ENCODE results near the gene ZDHHC14.

ZDHHC14 gene

DNA sequence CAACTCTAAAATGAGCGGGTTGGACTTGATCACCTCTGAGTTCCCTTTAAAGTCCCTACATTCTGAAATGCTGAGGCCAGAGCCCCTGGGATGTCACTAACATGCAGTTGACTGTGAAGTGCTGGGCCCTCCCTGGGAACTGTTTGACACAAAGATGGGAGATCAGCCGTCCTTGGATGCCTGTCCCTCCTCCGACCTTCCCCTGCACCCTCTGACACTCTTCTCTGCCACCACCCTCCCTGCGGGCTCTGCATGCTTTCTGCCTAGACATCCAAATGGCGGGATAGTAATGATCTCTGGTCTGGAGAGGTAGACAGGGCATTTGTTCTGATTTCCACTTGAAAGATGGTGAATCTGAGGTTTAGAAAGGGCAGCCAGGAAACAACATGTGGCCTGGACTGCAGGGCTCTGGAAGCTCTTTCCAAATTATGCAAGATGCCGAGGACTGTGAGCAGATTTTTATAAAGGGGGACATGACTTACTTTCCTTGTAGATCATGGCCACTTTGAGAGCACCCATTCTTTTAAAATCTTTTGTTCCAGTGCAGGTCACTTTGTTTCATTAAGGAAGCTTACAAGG is 113.2 kb downstream of the ZDHHC14 start:
- no peak for DNase-seq

DNA sequence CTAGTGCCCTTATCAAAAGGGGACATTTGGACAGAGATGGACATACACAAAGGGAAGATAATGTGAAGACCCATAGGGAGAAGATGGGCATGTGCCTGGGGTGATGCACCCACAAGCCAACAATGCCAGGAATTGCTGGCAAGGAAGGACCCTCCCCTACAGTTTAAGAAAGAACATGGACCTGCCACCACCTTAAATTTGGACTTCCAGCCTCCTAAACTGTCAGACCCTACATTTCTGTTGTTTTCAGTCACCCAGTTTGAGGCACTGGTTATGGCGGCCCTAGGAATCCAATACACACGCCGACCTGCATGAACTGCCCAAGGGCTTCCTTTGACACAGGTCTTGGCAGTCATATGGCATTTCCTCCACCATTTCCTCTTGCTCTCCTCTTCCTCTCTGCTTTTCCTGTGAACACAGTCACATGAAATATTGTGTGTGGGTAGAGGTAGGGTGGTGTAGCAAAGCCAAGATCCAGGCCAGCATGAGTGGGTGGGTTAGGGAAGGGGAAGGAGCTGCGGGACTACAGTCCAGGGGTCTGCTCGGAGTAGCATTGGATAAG is 115.6 kb downstream of the ZDHHC14 start:
- no peak for DNase-seq

DNA sequence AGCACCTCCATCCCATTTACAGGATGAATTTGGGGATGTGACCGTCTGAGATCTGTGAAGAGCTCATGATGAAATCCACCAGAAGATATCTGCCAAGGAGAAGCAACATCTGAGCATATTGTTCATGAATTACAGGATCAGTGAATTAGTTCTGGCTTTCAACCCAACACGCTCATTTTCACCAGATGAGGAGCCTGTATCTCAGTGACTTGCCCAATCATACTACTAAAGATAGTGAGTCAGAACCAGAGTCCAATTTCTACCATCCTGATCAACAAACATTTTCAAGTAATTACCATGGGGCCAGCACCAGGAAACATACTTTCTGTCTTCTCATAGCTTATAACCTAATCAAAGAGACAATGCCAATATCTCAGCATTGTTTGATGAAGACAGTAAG is 116.6 kb downstream of the ZDHHC14 start:
- no peak for DNase-seq

DNA sequence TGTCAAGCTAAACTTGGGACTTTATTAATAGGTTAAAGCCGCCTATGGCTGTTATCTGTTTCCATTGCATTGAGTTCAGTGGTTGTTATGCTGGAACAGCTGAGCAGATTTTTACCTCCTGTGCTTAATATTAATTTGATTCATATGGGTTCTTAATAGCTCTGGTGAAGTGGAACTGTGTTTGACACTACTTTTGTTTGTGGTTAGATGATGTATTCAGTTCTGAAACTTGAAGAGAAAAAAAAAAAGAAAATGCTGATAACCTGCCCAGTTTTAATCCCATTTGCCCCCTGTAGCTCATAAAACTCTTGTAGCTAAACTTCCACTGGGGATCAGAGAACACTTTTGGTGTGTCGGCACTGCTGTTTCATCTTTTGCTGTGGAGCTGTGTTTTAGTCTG is 117.8 kb downstream of the ZDHHC14 start:
- DNase-seq: no peak

DNA sequence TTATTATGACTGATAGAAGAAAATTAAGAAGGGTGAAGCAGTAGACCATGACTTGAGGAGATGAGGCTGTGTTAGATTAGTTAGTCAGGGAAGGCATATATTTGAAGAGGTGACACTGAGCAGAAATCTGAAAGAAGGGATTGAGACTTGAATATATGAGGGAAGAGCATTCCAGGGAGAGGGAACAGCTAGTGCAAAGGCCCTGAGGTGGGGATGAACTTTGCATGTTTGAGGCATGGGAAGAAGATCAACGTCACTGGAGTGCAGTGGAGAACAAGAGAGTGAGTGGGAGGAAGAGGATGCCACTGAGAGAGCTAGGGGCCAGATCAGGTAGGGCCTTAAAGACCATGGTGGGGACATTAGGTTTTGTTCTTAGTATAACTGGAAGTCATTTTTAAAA is 119.0 kb downstream of the ZDHHC14 start:
- no peak for DNase-seq

DNA sequence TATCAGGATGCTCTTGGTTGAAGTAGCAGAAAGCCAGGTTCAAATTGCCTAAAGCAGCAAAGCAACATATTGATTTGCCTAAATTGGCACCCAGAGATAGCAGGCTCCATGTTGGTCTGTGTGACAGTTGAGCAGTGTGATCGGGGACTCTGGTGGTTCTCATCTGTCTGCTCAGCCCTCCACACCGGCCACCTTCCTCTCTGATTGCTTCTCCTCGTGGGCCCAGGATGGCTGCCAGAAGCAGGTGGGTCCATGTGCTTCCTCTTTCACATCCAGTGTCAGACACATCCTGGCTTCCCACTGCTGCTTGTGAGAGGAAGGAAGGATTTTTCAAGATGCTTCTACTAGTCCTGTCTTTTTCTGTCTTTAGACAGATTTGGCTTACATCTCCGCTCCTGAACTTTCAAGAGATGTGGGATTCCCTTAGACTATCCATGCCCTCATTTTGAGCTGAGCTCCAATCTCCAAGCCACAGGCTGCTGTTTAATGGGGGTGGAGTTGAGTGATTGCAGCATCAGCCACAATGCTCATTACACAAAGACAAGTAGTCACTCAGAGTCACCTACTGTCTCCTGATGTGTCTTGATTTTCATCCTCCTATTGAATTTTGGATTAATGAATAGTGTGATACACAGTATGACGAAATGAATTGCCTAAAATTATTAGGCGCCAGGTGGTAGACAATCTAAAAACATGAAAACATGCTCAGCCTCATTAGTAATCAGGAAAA is 122.2 kb downstream of the ZDHHC14 start:
- DNase-seq: no peak

DNA sequence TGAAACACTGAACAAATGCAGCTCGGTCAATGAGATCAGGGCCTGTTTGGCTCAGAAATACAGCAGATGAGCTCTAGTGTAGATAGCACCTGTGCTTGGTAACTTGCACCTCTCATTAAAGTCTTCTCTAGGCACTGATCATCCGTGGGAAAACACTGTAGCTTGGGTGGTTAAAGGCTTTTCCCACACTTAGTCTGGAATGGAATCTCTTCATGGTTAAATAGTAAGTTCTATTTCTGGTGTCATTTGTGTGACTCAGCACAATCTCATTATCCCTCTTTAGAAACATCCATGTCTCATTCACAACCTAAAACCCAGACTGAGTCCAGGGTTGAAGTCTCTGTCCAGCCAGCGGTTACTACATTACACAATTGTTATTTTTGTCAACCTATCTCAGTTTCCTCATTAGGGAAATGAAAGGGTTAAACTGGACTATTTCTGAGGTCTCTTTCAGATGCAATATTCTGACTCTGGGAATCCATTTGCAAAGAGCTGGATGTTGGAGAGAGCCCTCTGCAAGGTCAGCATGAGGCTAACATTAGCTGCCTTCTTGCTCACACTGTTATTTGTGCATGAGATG is 125.0 kb downstream of the ZDHHC14 start:
- DNase-seq: no peak

DNA sequence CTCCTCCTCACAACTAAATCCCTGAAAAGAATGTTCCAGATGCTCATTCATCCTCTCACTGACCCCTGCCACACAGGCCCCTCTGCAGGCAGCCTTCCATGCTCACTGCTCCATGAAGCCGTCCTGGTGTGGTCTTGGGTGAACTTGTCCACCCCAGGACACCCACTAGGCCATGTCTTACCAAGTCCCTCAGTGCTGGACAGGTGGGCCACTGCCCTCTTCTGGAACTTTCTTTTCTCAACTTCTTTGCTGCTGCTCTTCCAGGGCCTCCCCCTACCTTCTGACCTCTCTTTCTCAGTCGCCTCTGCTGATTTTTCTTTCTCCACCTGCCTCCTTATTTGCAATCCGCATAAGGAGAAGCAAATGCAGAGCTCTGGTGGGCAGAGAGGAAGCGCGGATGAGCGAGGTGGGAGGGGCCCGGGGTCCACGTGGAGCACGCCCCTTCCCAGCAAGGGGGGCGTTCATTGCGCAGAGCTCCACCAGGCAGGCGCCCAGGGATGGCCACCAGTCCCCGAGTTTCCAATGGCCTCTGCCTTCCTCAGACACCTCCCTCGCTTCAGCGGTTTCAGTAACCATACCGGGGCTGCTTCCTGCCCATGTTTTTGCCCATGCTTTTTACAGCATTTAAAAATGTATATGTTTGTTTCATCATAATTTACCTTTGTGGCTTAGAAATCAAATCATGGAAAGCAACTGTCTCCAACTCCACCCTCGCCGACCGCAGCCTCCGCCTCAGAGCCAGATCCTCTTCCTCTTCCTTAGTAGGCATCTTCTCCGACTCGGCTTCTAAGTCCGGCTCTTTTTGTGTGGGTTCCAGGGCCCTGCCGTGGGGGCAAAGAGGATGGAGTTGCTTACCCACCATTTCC is 129.6 kb downstream of the ZDHHC14 start:
- DNase-seq: no peak

DNA sequence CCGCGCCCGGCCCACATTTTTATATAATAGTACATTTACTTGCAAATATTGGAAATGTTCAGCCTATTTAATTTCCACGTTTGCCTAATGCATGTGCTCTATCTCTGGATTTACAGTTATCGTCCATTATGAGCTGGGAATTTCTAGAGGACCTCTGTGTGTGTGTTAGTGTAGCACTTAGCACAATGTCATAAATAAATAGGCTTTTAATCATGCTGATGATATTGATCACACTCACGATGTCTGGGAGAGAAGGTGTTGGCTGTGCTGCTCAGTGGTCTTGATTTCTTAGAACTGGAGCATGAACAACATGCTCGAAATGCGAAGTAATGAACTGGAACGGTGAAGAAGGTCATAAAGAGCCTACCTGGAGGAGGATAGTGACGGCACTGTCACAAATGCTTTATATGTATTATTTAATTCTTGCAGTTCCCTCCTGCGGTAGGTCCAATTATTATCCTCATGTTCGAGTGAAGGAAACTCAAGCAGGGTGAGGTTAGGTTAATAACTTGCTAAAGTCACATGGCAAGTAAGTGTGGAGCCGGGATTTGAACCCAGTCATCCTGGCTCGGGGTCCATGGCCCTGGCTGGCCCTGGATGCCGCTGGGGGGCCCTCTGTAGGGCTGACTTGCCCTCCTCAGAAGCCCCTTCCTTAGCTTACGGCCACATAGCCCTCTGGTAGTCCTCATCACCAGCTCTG is 130.8 kb downstream of the ZDHHC14 start:
- no peak for DNase-seq

DNA sequence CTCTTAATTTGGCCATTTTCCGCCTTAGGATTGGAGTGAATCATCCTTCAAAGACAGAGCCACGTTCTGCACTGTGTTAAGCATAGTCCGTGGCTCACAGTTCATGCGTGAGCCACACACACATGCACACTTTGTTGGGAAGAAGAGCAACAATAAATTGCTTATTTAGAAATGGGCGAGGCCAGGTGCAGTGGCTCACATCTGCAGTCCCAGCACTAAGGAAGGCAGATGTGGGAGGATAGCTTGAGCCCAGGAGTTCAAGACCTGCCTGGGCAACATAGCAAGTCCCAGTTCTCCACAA is 131.3 kb downstream of the ZDHHC14 start:
- no peak for DNase-seq

DNA sequence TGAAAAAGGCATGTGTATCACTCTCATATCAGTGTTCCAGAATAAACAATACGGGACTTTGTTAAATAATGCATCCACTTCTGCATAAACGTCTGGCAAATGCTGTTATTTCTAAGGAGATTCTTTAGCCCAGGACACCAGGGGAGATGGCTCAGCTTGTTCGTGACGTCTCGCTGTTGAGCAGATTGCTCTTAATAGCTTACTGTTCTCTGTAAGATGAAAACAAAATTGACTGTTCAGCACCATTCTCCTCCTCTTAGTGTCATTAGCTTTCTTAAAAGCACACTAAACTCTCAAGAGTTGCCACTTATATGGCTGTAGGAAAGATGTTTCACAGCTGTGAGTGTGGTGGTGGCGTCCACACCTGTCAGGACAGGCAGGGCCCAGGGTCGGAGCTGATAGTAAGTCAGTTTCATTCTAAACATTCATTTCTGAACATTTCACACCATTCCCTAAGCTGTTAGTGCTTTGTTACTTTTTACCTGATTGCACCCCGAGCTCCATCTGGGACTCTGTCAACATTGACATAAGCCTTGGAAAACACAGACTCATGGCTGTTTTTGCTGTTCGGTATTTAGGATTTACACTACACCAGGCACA is 132.1 kb downstream of the ZDHHC14 start:
- DNase-seq: no peak

DNA sequence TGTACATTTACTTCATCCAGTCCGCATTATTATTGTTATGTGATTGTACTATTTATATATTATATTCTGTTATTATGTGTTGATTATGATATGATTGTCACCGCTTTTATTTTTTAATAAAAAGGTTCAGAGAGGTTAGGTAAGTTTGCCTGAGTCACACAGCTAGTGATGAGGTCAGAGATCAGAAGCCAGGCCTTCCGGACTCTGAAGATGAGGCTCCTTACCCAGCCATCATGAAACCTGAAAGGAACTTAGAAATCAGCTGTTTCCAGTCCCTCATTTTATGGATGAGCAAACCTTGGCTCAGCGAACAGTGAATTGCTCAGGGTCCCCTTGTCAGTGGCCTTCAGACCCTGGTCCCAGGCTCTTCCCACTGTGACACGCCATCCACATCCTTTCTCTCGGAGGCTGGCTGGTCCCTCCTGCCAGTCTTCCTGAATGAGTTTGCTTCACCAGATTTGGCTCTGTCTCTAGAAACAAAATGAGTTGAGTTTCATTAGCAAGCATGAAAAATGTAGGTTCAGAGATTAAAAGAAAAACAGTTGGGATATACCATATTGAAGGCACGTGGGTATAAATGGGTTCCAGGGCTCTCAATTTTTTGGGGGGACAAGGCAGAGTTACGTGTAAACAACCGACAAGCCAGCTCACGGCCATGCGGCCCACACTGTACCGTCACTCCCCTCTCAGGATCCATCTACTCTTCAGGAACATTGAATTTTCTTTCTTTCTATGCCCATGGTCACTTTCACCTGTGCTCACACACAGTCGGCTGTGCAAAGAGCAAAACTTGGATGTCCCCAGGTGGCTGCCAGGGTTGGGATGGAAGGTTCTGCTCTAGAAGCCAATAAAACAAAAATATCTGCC is 132.9 kb downstream of the ZDHHC14 start:
- no peak for DNase-seq

DNA sequence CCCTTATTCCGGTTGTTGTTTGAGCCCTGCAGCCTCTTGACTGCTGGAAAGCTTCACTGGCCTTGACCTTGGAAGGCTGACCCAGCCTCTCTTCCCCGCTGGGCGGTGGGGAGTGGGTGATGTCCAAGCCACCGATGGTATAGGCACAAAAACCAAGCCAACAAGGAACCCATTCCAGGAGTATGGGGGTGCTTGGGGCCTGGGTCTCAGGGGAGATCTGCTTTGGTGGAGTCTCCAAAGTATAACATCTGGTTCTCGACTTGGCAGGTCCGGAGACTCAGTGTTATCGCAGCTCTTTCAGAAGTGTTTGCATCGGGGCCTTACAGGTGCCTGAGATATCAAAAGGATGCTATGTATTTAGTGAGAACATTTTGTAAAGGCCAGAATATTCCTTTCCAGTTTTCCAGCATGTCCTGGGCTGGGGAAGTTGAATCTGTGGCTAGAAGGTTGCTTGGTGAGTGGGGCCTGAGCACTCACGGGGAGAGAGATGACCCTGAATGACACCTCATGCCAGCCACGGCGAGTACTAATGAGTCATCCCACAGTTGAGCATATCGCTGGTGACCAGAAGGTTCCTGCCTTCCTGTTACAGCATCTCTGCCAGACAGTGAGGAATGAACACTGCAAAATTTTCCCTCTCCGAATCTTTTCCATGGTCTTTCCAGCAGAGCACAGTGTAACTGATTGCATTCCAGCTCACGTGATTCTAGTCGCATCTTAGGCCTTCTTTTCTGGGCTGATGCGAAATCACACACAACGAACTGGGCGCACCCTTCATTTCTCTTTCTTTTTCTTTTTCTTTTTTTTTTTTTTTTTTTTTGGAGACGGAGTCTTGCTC is 133.9 kb downstream of the ZDHHC14 start:
- no peak for DNase-seq

DNA sequence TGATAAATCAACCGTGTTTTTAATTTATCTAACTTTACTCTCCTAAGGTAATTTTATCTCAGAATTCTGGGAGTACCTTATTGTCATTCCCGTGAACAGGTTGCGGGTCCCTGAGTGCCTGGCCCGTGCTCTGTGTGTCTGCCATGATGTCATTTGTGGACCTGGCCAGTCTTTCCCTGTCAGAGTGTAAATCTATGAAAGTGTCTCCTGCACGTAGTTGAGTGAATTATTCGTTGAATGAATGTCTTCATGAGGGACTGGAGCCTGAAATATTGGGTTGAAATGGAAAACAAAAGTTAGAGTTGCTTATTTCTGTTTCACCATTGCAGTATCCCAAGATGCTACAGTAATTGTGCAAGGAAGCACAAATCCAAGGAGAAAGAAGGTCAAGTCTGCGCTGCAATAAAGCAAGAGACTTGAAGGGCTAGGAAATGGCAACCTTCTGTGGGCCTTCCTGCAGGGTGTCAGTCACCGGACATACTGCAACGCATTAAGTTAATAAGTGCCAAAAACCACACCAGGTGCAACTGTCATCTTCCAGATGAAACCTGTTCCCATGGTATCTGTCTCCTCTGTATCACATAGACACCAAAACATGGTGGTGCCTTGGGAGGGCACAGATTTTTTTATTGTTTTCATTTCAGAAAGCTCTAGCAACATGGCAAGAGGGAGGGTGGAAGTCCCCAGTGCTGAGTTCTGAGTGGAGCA is 135.5 kb downstream of the ZDHHC14 start:
- DNase-seq: no peak

DNA sequence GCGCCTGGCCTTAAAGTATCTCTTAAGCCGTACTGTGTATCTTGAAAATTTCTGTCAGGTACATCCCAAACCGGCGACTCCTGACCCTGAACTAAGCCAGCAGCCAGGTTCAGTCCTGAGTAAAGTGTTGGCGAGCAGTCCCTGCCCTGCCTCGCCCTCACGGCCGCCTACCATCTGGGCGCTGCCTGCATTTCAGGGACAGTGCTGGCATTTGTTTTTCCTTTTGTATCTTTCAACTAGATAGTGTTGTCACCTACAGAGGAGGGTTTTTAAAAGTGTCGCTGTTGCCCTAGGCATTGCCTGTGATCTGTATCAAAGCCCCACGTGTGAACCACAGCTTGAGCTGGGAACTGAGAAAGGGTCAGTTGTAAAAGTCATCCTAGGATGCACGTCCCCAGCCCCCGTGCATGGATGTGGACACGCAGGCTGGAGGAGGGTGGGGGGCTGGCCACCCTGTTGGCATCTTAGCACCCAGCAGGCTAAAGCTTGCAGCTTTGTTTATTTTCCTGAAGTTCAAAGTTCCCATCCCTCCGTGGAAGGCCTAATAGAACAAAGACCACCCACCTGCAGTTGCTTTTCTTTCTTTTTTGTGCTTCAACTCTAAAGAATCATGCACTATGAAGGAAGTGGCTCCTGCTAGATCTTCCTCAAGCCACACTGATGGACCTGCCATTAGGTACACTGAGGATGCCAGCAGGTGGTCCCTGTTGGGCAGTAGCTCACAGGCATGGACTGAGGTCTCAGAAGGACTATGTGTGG is 136.8 kb downstream of the ZDHHC14 start:
- no peak for DNase-seq

DNA sequence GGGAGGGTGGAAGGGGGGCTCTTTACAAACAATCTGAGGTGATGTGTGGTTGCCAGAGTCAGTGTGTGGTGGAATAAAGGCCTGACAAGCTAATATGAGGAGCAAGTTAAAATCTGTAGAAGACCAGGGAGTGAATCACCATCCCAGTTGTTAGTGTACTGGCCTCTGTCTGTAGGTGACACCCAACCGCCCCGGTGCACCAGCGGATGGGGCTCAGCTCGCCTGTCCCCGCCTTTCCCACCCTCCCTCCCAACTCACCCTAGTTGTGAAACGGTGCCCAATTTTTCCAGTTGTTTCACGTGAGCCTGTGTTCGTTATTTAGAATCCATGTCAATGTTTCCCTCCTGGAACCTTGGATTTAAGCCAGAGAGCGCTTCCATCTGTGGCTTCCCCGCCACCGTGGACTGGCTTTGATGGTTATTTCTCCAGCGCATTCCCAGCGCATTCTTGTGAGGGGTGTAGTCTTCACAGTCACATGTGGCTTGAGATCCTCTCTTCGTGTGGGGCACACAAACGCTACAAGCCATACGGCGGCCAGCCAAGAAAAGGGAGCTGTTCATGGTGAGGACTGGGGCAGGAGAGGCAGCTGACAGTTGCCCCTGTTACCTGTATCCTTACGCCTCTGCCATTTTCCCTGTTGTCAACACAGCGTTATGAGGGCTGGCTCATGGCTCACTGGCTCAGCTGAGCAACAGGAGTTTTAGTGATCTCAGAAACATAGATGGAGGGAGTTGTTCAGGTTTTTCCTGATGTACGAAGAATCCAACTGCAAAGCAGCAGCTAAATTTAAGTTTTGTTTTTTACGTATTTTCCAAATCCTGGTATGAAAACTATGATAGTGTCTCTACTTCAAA is 137.6 kb downstream of the ZDHHC14 start:
- peak; percentile 52 for DNase-seq

DNA sequence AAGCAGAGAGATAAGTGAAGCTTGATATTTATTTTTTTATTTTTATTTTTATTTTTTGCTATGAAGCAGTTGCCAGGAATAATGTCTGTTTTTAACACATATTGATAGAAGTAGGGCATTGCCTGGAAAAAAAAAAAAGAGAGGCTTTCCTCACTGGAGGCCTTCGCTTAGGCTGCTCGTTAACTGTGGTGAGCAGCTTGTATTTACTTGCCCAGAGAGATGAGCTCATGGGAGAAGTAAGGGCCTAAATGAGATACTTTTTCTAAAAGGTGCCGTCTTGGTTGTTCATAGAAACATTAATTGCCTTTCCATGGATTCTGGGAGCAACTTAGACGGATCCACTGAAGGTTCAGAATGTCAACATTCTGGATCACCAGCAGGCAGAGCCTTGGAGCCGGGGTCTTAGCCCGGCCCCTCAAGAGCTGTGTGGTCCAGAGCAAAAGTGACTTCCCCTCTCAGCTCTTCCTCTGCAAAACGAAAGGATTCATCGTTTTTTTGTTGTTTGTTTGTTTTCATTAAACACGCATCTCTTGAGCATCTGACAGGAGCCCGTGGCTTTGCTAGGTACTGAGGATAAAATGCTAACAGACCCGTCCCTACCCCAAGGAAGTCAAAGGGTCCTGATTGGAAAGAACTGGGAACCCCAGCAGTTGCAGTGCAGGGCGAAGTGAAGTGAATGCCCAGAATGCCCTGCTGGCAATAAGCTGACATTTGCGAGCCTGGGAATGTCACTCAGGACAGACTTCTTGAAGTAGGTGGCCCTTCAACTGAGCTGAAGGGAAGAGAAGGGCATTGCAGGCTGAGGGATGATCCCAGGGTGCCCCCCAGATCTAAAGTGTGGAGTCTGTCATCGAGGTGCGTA is 138.5 kb downstream of the ZDHHC14 start:
- DNase-seq: no peak

All from right hindlimb (tissue), 1 donor.